Natural killer cell (primary cell): ENCODE data around the gene DGKH. TPM values are rescaled to one million over a fixed set of nuclear protein-coding genes. Genes with fewer than 3 reads are reported as not detected.

Source experiments
- ATAC-seq, 3 donors: fragments of 150-1000 bp in 2 of 3; fragments of 200-7000 bp in 1 of 3; cut with Tn5 transposase; 1 replicate in 1 of 3; 2 replicates in 2 of 3; pipeline ENCODE4 v1.10.0; 2021; ENCODE audit warnings: mild to moderate bottlenecking in 2 of 3, moderate library complexity in 2 of 3
- DNase-seq, 2 donors: peaks; one replicate each; pipeline versions ENCODE4 v3.0.0 to v3.0.0-alpha.2; 2013 to 2021; ENCODE audit warnings: mixed read lengths in 1 of 2
- H3K27ac ChIP-seq: one replicate; pipeline ENCODE4 v1.5.1; 2013; ENCODE audit warnings: mild to moderate bottlenecking, low read length
- H3K27me3 ChIP-seq: one replicate; pipeline ENCODE4 v1.6.1; 2013; ENCODE audit warnings: low read length; ENCODE audit not compliant: control insufficient read depth, insufficient read depth
- H3K36me3 ChIP-seq: one replicate; pipeline ENCODE4 v1.6.1; 2013; ENCODE audit warnings: low read length; ENCODE audit not compliant: control insufficient read depth, insufficient read depth
- H3K4me1 ChIP-seq: one replicate; pipeline ENCODE4 v1.6.1; 2013; ENCODE audit warnings: low read length; ENCODE audit not compliant: control insufficient read depth, insufficient read depth
- H3K4me3 ChIP-seq: one replicate; pipeline ENCODE4 v1.5.1; 2013; ENCODE audit warnings: low read length
- H3K9me3 ChIP-seq: one replicate; pipeline ENCODE4 v1.6.1; 2013; ENCODE audit warnings: low read length; ENCODE audit not compliant: control insufficient read depth, insufficient read depth
- H3K27ac Mint-ChIP-seq, 2 donors: one replicate each; pipeline ENCODE4 v1.8.0; 2022; ENCODE audit warnings: mild to moderate bottlenecking in 2 of 2, mixed read lengths in 2 of 2, moderate library complexity in 1 of 2
- H3K27me3 Mint-ChIP-seq, 2 donors: one replicate each; pipeline ENCODE4 v1.8.0; 2022; ENCODE audit warnings: low read depth in 2 of 2, mixed read lengths in 2 of 2
- H3K36me3 Mint-ChIP-seq: one replicate; pipeline ENCODE4 v1.8.0; 2022; ENCODE audit warnings: mixed read lengths
- H3K4me1 Mint-ChIP-seq, 2 donors: one replicate each; pipeline ENCODE4 v1.8.0; 2022; ENCODE audit warnings: mixed read lengths in 2 of 2
- H3K4me3 Mint-ChIP-seq: one replicate; pipeline ENCODE4 v1.8.0; 2022; ENCODE audit warnings: mild to moderate bottlenecking, moderate library complexity, mixed read lengths
- H3K9me3 Mint-ChIP-seq, 2 donors: one replicate each; pipeline ENCODE4 v1.8.0; 2022; ENCODE audit warnings: mixed read lengths in 2 of 2
- WGBS: methylation state at CpG from one replicate; pipeline ENCODE4 v1.1.7; 2013; ENCODE audit warnings: missing lambda C conversion rate; ENCODE audit not compliant: insufficient coverage; 5-methylcytosine and 5-hydroxymethylcytosine counted together
- intact Hi-C: fragments of 100-400 bp; cut with micrococcal nuclease; formaldehyde crosslinking; loops from one replicate; pipeline ENCODE4 v1.14.2; 2022
- total RNA-seq, 4 donors: library from RNA; stranded (reverse); fragments of 120-200 nt in 1 of 4; gene quantifications; one replicate each; pipeline versions ENCODE4 v1.2.3 to v1.2.4, GENCODE V29; 2013 to 2022
- TF ChIP-seq, protein P1 (sequence below): fragments of 200-600 bp; IDR thresholded peaks from one replicate; pipeline ENCODE4 v1.8.0; 2022; ENCODE audit warnings: antibody characterized with exemption

Gene DGKH
- total RNA-seq, 3 donors from 2014 or later (not counting 1 experiment from before 2014, with no cell fraction given) = 1.1 to 3.4 (median 1.2) TPM

DNA sequence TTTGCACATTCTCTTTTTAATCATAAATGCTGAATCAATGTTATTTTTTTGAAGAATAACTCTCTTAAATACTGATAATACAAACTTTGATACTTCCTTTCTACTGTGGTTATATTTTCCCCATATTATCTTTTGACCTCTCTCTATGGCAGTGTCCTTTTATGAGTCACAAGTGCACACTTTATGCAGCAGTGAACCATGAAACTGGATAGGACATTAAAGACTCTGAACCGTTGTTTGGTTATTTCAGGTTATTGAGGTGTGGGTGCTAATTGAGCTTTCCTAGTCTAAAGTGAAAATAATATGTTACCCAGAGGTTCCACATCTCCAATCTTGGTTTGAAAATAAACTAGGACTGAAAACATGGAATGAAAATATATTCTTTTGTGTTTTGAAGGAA lies 71.4 kb downstream of the DGKH start:
- TF ChIP-seq, protein P1, sequence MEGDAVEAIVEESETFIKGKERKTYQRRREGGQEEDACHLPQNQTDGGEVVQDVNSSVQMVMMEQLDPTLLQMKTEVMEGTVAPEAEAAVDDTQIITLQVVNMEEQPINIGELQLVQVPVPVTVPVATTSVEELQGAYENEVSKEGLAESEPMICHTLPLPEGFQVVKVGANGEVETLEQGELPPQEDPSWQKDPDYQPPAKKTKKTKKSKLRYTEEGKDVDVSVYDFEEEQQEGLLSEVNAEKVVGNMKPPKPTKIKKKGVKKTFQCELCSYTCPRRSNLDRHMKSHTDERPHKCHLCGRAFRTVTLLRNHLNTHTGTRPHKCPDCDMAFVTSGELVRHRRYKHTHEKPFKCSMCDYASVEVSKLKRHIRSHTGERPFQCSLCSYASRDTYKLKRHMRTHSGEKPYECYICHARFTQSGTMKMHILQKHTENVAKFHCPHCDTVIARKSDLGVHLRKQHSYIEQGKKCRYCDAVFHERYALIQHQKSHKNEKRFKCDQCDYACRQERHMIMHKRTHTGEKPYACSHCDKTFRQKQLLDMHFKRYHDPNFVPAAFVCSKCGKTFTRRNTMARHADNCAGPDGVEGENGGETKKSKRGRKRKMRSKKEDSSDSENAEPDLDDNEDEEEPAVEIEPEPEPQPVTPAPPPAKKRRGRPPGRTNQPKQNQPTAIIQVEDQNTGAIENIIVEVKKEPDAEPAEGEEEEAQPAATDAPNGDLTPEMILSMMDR = no peak
- Mint-ChIP-seq H3K36me3 (no peaks in the 10 kb centered on the region), H3K4me1 (no peaks in the 10 kb centered on the region), H3K27ac (no peak overlapping the region), H3K4me3 (no peak overlapping the region), H3K27me3 (peaks cover 0 to 7% of the 10 kb centered on the region in 2 donors), H3K9me3 (no peaks in the 10 kb centered on the region)
- ATAC-seq (no peak), DNase-seq (no peak)
- WGBS = 50% methylated on average over 1 of the region's 1 CpG
- intact Hi-C loops = no loop called here
- Histone ChIP-seq H3K27ac (no peak overlapping the region), H3K4me3 (no peak overlapping the region), H3K9me3 (no peaks in the 10 kb centered on the region), H3K27me3 (no peaks in the 10 kb centered on the region), H3K4me1 (no peaks in the 10 kb centered on the region), H3K36me3 (no peaks in the 10 kb centered on the region)

DNA sequence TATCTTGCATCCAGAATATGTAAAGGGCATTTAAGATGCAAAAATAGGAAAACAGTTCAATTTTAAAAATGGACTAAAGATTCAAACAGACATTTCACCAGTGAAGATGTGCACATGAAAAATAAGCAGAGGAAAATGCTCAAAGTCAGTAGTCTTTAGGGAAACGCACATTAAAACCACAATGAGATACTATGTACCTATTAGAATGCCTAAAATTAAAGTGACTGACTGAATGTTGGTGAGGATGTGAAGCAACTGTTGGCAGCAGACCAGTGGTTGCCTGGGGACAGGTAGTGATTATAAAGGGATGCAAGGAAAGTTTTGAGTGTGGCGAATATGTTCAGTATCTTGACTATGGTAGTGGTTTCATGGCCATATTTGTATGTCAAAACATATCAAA lies 75.2 kb downstream of the DGKH start:
- WGBS = 100% methylated on average over 2 of the region's 2 CpGs
- Mint-ChIP-seq H3K4me3 (no peak overlapping the region), H3K9me3 (no peaks in the 10 kb centered on the region), H3K27me3 (peaks cover 3 to 4% of the 10 kb centered on the region in 2 donors), H3K27ac (no peak overlapping the region), H3K4me1 (no peaks in the 10 kb centered on the region), H3K36me3 (no peaks in the 10 kb centered on the region)
- H3K36me3 ChIP-seq = no peaks in the 10 kb centered on the region
- H3K4me1 ChIP-seq = no peaks in the 10 kb centered on the region
- H3K4me3 ChIP-seq = no peak overlapping the region
- ATAC-seq (no peak), DNase-seq (no peak)
- H3K9me3 ChIP-seq = no peaks in the 10 kb centered on the region
- intact Hi-C loops = no loop called here
- H3K27ac ChIP-seq = no peak overlapping the region
- no peaks in the 10 kb centered on the region for H3K27me3 ChIP-seq
- TF ChIP-seq, protein P1 = no peak

DNA sequence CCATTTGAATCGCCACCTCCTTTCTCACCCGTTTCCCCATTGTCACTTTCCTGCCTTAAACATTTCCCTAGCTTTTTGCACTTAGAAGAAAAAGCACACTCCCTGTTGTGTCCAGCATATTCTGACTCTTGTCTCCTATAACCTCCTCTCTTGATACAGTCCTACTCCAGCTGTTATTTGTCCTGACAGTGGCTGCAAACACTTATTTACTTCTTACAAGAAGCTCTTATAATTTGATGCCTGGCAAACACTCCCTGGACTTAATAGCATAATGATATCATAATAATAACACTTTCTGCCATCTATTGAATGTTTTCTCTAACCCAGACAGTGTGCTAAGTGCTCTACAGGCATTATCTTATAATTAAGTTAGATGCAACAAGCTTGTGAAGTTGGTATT lies 76.6 kb downstream of the DGKH start:
- 81% methylated on average over 2 of the region's 2 CpGs for WGBS

DNA sequence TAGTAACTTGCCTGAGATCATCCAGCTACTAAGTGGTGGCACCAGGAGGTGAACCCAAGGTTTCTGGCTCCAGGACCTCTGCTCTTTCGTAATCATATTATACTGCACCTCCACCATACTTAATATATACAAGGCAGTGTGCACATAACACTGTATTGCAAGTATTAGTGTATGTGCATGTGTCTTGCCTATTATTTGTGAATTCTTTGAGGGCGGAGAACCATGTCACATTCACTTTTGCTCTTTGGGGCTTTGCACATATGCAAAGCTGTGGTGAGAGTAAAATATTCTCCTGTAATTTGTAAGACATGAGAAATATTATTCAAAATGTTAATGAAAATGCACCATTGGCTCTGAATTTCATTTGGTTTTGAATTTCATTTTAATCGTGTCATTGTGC lies 78.6 kb downstream of the DGKH start:
- 92% methylated on average over 2 of the region's 3 CpGs for WGBS
- H3K9me3 Mint-ChIP-seq = no peaks in the 10 kb centered on the region
- H3K27me3 Mint-ChIP-seq = peaks cover 0 to 7% of the 10 kb centered on the region in 2 donors
- TF ChIP-seq, protein P1 = no peak
- H3K4me3 Mint-ChIP-seq = no peak overlapping the region
- H3K9me3 ChIP-seq = no peaks in the 10 kb centered on the region
- H3K36me3 Mint-ChIP-seq = no peaks in the 10 kb centered on the region
- ATAC-seq (no peak), DNase-seq (no peak)
- no peak overlapping the region for H3K27ac ChIP-seq
- no peaks in the 10 kb centered on the region for H3K27me3 ChIP-seq
- no peaks in the 10 kb centered on the region for H3K4me1 Mint-ChIP-seq
- intact Hi-C loops = no loop called here
- no peak overlapping the region for H3K4me3 ChIP-seq
- no peak overlapping the region for H3K27ac Mint-ChIP-seq
- no peaks in the 10 kb centered on the region for H3K4me1 ChIP-seq
- H3K36me3 ChIP-seq = no peaks in the 10 kb centered on the region

More for the DNA sequence above, 76.6 kb downstream of the DGKH start:
- intact Hi-C loops = no loop called here
- TF ChIP-seq, protein P1 = no peak
- no peaks in the 10 kb centered on the region for H3K4me1 Mint-ChIP-seq
- ATAC-seq (no peak), DNase-seq (no peak)
- Histone ChIP-seq H3K36me3 (no peaks in the 10 kb centered on the region), H3K27ac (no peak overlapping the region), H3K9me3 (no peaks in the 10 kb centered on the region), H3K27me3 (no peaks in the 10 kb centered on the region), H3K4me1 (no peaks in the 10 kb centered on the region), H3K4me3 (no peak overlapping the region)
- peaks cover 3 to 7% of the 10 kb centered on the region in 2 donors for H3K27me3 Mint-ChIP-seq
- no peaks in the 10 kb centered on the region for H3K36me3 Mint-ChIP-seq
- H3K4me3 Mint-ChIP-seq = no peak overlapping the region
- no peaks in the 10 kb centered on the region for H3K9me3 Mint-ChIP-seq
- H3K27ac Mint-ChIP-seq = no peak overlapping the region
